Fibroblast of lung (primary cell): ENCODE data around the gene WWC2.

Source experiments
- CTCF ChIP-seq, 2 donors: IDR thresholded peaks in 1 of 2; conservative IDR thresholded peaks in 1 of 2; 1 replicate in 1 of 2; 2 replicates in 1 of 2; pipeline ENCODE4 v1.5.1; 2011 to 2012; ENCODE audit warnings: low read length in 2 of 2, control low read depth in 1 of 2, inconsistent platforms in 1 of 2, low read depth in 1 of 2, mild to moderate bottlenecking in 1 of 2
- EZH2 ChIP-seq: IDR thresholded peaks from 2 replicates; pipeline ENCODE4 v1.5.1; 2012; ENCODE audit warnings: low read length, control low read depth, mild to moderate bottlenecking; ENCODE audit errors: missing control alignments

GRCh38 chr4:183129675-183130074, 30.6 kb downstream of the WWC2 start:
- TF ChIP-seq CTCF (conservative IDR thresholded peaks at IDR 0.05 in 1 of 2, IDR thresholded peaks at IDR 0.05 in 1 of 2; ENCODE audit: low read depth in 1 of 2, low read length in 2 of 2) (no peak), EZH2 (no peak)
